Prostate gland (tissue), 2 donors: ENCODE measurements around the gene LNPEP. TPM values are rescaled to one million over a fixed set of nuclear protein-coding genes. Genes with fewer than 3 reads are reported as not detected.

Experiments used
- DNase-seq: peaks from one replicate; pipeline ENCODE4 v3.0.0-alpha.2; 2019; ENCODE audit warnings: low spot score
- H3K27ac ChIP-seq, 2 donors: fragments of 200-600 bp; sonication (generic); 2 replicates each; pipeline ENCODE4 v1.5.1; 2017 to 2019
- H3K27me3 ChIP-seq: fragments of 200-600 bp; sonication (generic); replicated peaks from 2 replicates; pipeline ENCODE4 v1.5.1; 2019; ENCODE audit not compliant: insufficient read depth
- H3K36me3 ChIP-seq, 2 donors: fragments of 200-600 bp; sonication (generic); 1 replicate in 1 of 2; 2 replicates in 1 of 2; pipeline versions ENCODE4 v1.5.1 to v1.8.1; 2017 to 2019
- H3K4me1 ChIP-seq: fragments of 200-600 bp; sonication (generic); replicated peaks from 2 replicates; pipeline ENCODE4 v1.5.1; 2019
- H3K4me3 ChIP-seq, 2 donors: fragments of 200-600 bp; sonication (generic); 2 replicates each; pipeline ENCODE4 v1.5.1; 2017 to 2019
- H3K9me3 ChIP-seq: fragments of 200-600 bp; sonication (generic); 2 replicates; pipeline ENCODE4 v1.5.1; 2017
- CTCF ChIP-seq, 4 experiments: fragments of 200-600 bp in 2 of 4; fragments of 450-650 bp in 2 of 4; sonication (generic) in 2 of 4; IDR thresholded peaks; 1 replicate in 3 of 4; 2 replicates in 1 of 4; pipeline ENCODE4 v1.5.1; 2016 to 2019; ENCODE audit warnings: antibody characterized with exemption in 4 of 4, mild to moderate bottlenecking in 2 of 4, moderate library complexity in 2 of 4
- POLR2A ChIP-seq: fragments of 450-650 bp; IDR thresholded peaks from one replicate; pipeline ENCODE4 v1.6.1; 2016; ENCODE audit warnings: antibody characterized with exemption, mild to moderate bottlenecking
- POLR2AphosphoS5 ChIP-seq: sonication (generic); formaldehyde crosslinking; IDR thresholded peaks from one replicate; pipeline ENCODE4 v1.6.1; 2017; ENCODE audit warnings: antibody characterized with exemption
- WGBS: methylation state at CpG from one replicate; pipeline ENCODE4 v1.1.5; 2018; 5-methylcytosine and 5-hydroxymethylcytosine counted together
- intact Hi-C: fragments of 100-400 bp; cut with DNase I; formaldehyde crosslinking; loops from one replicate; pipeline ENCODE4 v1.14.2; 2022
- total RNA-seq, 2 donors: library from RNA; depleted of rRNA; stranded (reverse); fragments of >200 nt; gene quantifications; one replicate each; pipeline ENCODE4 v1.1.0, GENCODE V29; 2016

Gene LNPEP
- total RNA-seq, 2 donors from 2014 or later = 38.5 to 43.9 TPM

- DNase-seq = no peak
- Histone ChIP-seq H3K27ac (no peak overlapping the region), H3K36me3 (no peaks in the 10 kb centered on the region), H3K27me3 (no peaks in the 10 kb centered on the region), H3K9me3 (no peaks in the 10 kb centered on the region), H3K4me1 (no peaks in the 10 kb centered on the region), H3K4me3 (no peak overlapping the region)
- intact Hi-C loops = no loop called here
- WGBS = 77% methylated on average over 3 of the region's 3 CpGs
- TF ChIP-seq POLR2AphosphoS5 = no peak
- TF ChIP-seq POLR2A = no peak
- no peak for TF ChIP-seq CTCF (IDR thresholded peaks at IDR 0.05)
These were observed 73.5 kb downstream of the LNPEP start for GRCh38 chr5:97009212-97009898.

DNA sequence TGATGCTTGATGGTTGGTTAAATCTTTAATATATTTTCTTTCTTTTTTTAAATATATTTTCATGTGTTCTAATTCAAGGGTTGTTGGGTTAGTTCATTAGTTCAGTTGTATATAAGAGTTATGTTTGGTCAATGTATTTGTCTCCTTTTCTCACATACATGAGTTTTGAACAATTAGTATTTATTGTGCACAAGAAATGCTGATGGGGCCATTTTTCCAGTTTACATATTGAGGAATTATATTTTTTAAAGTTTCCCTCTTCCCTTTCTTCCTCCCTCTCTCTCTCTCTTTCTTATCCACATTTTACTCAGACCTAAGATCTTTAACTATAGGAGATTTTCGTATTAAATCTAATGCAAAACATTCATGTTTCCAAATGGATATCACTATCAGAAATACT, 74.0 kb downstream of the LNPEP start:
- Histone ChIP-seq H3K36me3 (no peaks in the 10 kb centered on the region), H3K4me1 (no peaks in the 10 kb centered on the region), H3K9me3 (no peaks in the 10 kb centered on the region), H3K27me3 (no peaks in the 10 kb centered on the region), H3K4me3 (no peak overlapping the region), H3K27ac (no peak overlapping the region)
- 84% methylated on average over 1 of the region's 1 CpG for WGBS
- no peak for DNase-seq
- intact Hi-C loops = no loop called here
- no peak for TF ChIP-seq POLR2AphosphoS5
- no peak for TF ChIP-seq CTCF (IDR thresholded peaks at IDR 0.05)
- TF ChIP-seq POLR2A = no peak

GRCh38 chr5:97010606-97011005, 74.7 kb downstream of the LNPEP start:
- H3K27ac ChIP-seq = no peak overlapping the region
- WGBS = 80% methylated on average over 3 of the region's 3 CpGs
- no peaks in the 10 kb centered on the region for H3K9me3 ChIP-seq
- no peaks in the 10 kb centered on the region for H3K4me1 ChIP-seq
- no peak for DNase-seq
- no peaks in the 10 kb centered on the region for H3K36me3 ChIP-seq
- intact Hi-C loops = no loop called here
- no peaks in the 10 kb centered on the region for H3K27me3 ChIP-seq
- TF ChIP-seq POLR2A (no peak), POLR2AphosphoS5 (no peak)
- no peak overlapping the region for H3K4me3 ChIP-seq

DNA sequence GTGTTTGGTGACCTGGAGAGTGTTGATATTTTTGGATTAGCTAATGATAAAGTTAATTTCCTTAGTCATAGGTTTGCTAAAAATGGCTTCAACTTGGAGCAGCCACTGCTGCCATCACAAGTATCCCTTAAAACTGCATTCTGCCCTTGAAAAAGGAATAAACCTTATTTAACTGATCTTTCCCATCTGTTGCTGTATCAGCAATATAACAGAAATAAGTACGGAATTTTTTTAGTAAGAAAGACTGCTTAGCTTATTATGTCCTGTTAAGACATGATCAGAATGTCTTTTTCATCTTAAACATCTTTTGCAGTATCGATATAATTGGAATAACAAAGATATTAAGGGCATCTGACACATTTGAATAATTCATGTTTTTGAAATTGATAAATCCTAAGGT, 75.7 kb downstream of the LNPEP start:
- Histone ChIP-seq H3K9me3 (no peaks in the 10 kb centered on the region), H3K4me1 (no peaks in the 10 kb centered on the region), H3K4me3 (no peak overlapping the region), H3K27me3 (no peaks in the 10 kb centered on the region), H3K27ac (no peak overlapping the region), H3K36me3 (no peaks in the 10 kb centered on the region)
- TF ChIP-seq CTCF (IDR thresholded peaks at IDR 0.05) (no peak), POLR2AphosphoS5 (no peak), POLR2A (no peak)
- intact Hi-C loops = no loop called here
- DNase-seq = no peak
- 92% methylated on average over 2 of the region's 2 CpGs for WGBS

GRCh38 chr5:97019435-97020117, 83.7 kb downstream of the LNPEP start:
- Histone ChIP-seq H3K27ac (no peak overlapping the region), H3K9me3 (no peaks in the 10 kb centered on the region), H3K27me3 (no peaks in the 10 kb centered on the region), H3K36me3 (no peaks in the 10 kb centered on the region), H3K4me1 (no peaks in the 10 kb centered on the region), H3K4me3 (no peak overlapping the region)
- TF ChIP-seq POLR2A = no peak
- no peak for TF ChIP-seq CTCF (IDR thresholded peaks at IDR 0.05)
- TF ChIP-seq POLR2AphosphoS5 = no peak
- DNase-seq = no peak
- 88% methylated on average over 5 of the region's 5 CpGs for WGBS
- intact Hi-C loops = no loop called here
